OCI-LY7 (cell line): ENCODE measurements around the gene C11orf52. TPM values are rescaled to one million over a fixed set of nuclear protein-coding genes. Genes with fewer than 3 reads are reported as not detected.

Experiments used
- BruUV-seq: library from RNA; stranded (reverse); fragments of 400-500 nt; replicated peaks from 2 replicates; lab custom pipeline; 2021; lab: Mats Ljungman, UMichigan
- CTCF ChIA-PET: fragments of 300-600 bp; sonication (Branson Sonifier 250); formaldehyde crosslinking; loops from one replicate; lab custom pipeline; 2022; ENCODE audit warnings: antibody characterized with exemption; ENCODE audit not compliant: unreplicated experiment; lab: Charles Lee
- POLR2A ChIA-PET: fragments of 300-600 bp; sonication (Branson Sonifier 250); formaldehyde crosslinking; loops from one replicate; lab custom pipeline; 2022; ENCODE audit warnings: antibody characterized with exemption; lab: Charles Lee
- DNase-seq: peaks from one replicate; pipeline ENCODE4 v3.0.0-alpha.2; 2015; ENCODE audit warnings: low spot score
- H2AFZ ChIP-seq: fragments of 200-600 bp; sonication (generic), shearing (Covaris generic); 2 replicates; pipeline ENCODE4 v1.6.1; 2014; ENCODE audit warnings: mild to moderate bottlenecking, antibody characterized with exemption, low read length, moderate library complexity
- H3K27ac ChIP-seq: fragments of 200-600 bp; sonication (generic); 2 replicates; pipeline ENCODE4 v1.5.1; 2014; ENCODE audit warnings: mixed run types, low read depth, mild to moderate bottlenecking, moderate library complexity, low read length, inconsistent platforms; ENCODE audit not compliant: poor library complexity, severe bottlenecking
- H3K36me3 ChIP-seq: fragments of 200-600 bp; sonication (generic); 2 replicates; pipeline ENCODE4 v1.6.1; 2014; ENCODE audit warnings: mild to moderate bottlenecking, antibody characterized with exemption, low read length, moderate library complexity, mixed read lengths; ENCODE audit not compliant: insufficient read depth
- H3K4me1 ChIP-seq: fragments of 200-600 bp; sonication (generic); 2 replicates; pipeline ENCODE4 v1.5.1; 2014; ENCODE audit warnings: mild to moderate bottlenecking, low read length; ENCODE audit not compliant: insufficient read depth, poor library complexity, severe bottlenecking
- H3K4me2 ChIP-seq: fragments of 200-600 bp; sonication (generic); 2 replicates; pipeline ENCODE4 v1.6.1; 2014; ENCODE audit warnings: mild to moderate bottlenecking, low read length
- H3K4me3 ChIP-seq: fragments of 200-600 bp; sonication (generic); 2 replicates; pipeline ENCODE4 v1.5.1; 2014; ENCODE audit warnings: mild to moderate bottlenecking, low read depth, low read length; ENCODE audit not compliant: poor library complexity, severe bottlenecking
- H3K79me2 ChIP-seq: fragments of 200-600 bp; sonication (generic); 2 replicates; pipeline ENCODE4 v1.6.1; 2016; ENCODE audit warnings: low read depth, mild to moderate bottlenecking, low read length, moderate library complexity, mixed read lengths; ENCODE audit not compliant: insufficient read depth
- H3K9me2 ChIP-seq: fragments of 200-600 bp; sonication (generic); 2 replicates; pipeline ENCODE4 v1.6.1; 2016; ENCODE audit warnings: mild to moderate bottlenecking, low read length, mixed read lengths; ENCODE audit not compliant: insufficient read depth
- H3K9me3 ChIP-seq: fragments of 200-600 bp; sonication (generic); 2 replicates; pipeline ENCODE4 v1.6.1; 2014; ENCODE audit warnings: mild to moderate bottlenecking, mixed run types, low read length, mixed read lengths
- H4K20me1 ChIP-seq: fragments of 200-600 bp; sonication (generic); 2 replicates; pipeline ENCODE4 v1.6.1; 2014; ENCODE audit warnings: mild to moderate bottlenecking, antibody characterized with exemption, low read length, moderate library complexity, mixed read lengths; ENCODE audit not compliant: insufficient read depth
- CTCF ChIP-seq: fragments of 200-600 bp; sonication (generic); conservative IDR thresholded peaks from 2 replicates; pipeline ENCODE4 v1.5.1; 2014; ENCODE audit warnings: mild to moderate bottlenecking, antibody characterized with exemption, low read length, moderate library complexity, mixed read lengths
- EZH2phosphoT487 ChIP-seq: fragments of 200-600 bp; sonication (generic); IDR thresholded peaks from 2 replicates; pipeline ENCODE4 v1.6.1; 2018; ENCODE audit warnings: low read depth, borderline replicate concordance, mild to moderate bottlenecking, mixed run types, antibody characterized with exemption, low read length, moderate library complexity, mixed read lengths
- intact Hi-C: fragments of 100-400 bp; cut with micrococcal nuclease; formaldehyde crosslinking; loops from one replicate; pipeline ENCODE4 v1.10.0; 2022; ENCODE audit not compliant: unreplicated experiment
- total RNA-seq, 2 experiments: library from RNA; depleted of rRNA in 1 of 2; stranded (reverse); fragments of >200 nt in 1 of 2; shearing (Covaris generic) in 1 of 2; gene quantifications; 2 replicates each; pipeline ENCODE4 v1.2.3, GENCODE V29; 2014 to 2022

C11orf52 gene
- total RNA-seq, 2 experiments from 2014 or later, result not detected

- ChIA-PET CTCF (no interaction called here), POLR2A (interaction anchor here (0.7 to 4.2 kb wide), 4 partner anchors 7 to 47 kb away, joined by 3 to 27 read pairs (median 13); partner anchors contain the start of gene ALG9)
- peak; percentile 86 for TF ChIP-seq CTCF
- TF ChIP-seq EZH2phosphoT487, result no peak
- Histone ChIP-seq H3K27ac (peak within 1 kb of the TSS; percentile 72), H2AFZ (peak within 1 kb of the TSS; percentile 97), H3K79me2 (peaks cover 3% of the 10 kb centered on the region; the same call in 1 of the 2 replicates), H3K36me3 (peaks cover 7% of the 10 kb centered on the region; the same call in 1 of the 2 replicates), H3K4me2 (peak within 1 kb of the TSS; percentile 85), H4K20me1 (no peaks in the 10 kb centered on the region), H3K9me3 (no peaks in the 10 kb centered on the region), H3K4me3 (peak within 1 kb of the TSS; percentile 75), H3K4me1 (peaks cover 12% of the 10 kb centered on the region), H3K9me2 (no peaks in the 10 kb centered on the region)
- peak; percentile 98 for DNase-seq
- no TSS peak for BruUV-seq
- intact Hi-C loops, result loop anchor here (1.0 to 5.0 kb wide), 3 partner anchors 47 to 208 kb away; partner anchors contain the start of genes SDHD and TIMM8B
Measured at GRCh38 chr11:111878849-111879636, 39.7 kb upstream of the C11orf52 start, which contains the start of the genes CFAP68 and FDXACB1. Gene CFAP68 (plus strand): TSS chr11:111879541. CDS start chr11:111879561, 20 bp downstream. Gene FDXACB1 (minus strand): TSS chr11:111879165. CDS start chr11:111879132, 33 bp downstream.

- Histone ChIP-seq H4K20me1 (no peaks in the 10 kb centered on the region), H3K4me3 (peak overlapping the region; percentile 75), H2AFZ (peak overlapping the region; percentile 79), H3K27ac (peak overlapping the region; percentile 72), H3K9me3 (no peaks in the 10 kb centered on the region), H3K4me1 (peaks cover 12% of the 10 kb centered on the region), H3K79me2 (peaks cover 3% of the 10 kb centered on the region; the same call in 1 of the 2 replicates), H3K4me2 (peak overlapping the region; percentile 85), H3K9me2 (no peaks in the 10 kb centered on the region), H3K36me3 (peaks cover 7% of the 10 kb centered on the region; the same call in 1 of the 2 replicates)
- ChIA-PET POLR2A (interaction anchor here (0.9 to 4.2 kb wide), 3 partner anchors 8 to 46 kb away, joined by 3 to 27 read pairs (median 21); partner anchors contain the start of gene ALG9), CTCF (no interaction called here)
- TSS peak; percentile 95 for BruUV-seq
- DNase-seq, result no peak
- intact Hi-C loops, result loop anchor here (1.0 to 5.0 kb wide), 3 partner anchors 47 to 208 kb away; partner anchors contain the start of genes SDHD and TIMM8B
- TF ChIP-seq EZH2phosphoT487, result no peak
- TF ChIP-seq CTCF, result no peak
Measured at GRCh38 chr11:111879637-111879960, 39.1 kb upstream of the C11orf52 start.
